Activated T-cell treated with anti-CD3 and anti-CD28 coated beads for 4 hours (primary cell): ENCODE measurements around the gene CARMIL1.

Experiments
- DNase-seq: peaks from one replicate; pipeline ENCODE4 v3.0.0-alpha.2; 2020

Gene CARMIL1

DNA sequence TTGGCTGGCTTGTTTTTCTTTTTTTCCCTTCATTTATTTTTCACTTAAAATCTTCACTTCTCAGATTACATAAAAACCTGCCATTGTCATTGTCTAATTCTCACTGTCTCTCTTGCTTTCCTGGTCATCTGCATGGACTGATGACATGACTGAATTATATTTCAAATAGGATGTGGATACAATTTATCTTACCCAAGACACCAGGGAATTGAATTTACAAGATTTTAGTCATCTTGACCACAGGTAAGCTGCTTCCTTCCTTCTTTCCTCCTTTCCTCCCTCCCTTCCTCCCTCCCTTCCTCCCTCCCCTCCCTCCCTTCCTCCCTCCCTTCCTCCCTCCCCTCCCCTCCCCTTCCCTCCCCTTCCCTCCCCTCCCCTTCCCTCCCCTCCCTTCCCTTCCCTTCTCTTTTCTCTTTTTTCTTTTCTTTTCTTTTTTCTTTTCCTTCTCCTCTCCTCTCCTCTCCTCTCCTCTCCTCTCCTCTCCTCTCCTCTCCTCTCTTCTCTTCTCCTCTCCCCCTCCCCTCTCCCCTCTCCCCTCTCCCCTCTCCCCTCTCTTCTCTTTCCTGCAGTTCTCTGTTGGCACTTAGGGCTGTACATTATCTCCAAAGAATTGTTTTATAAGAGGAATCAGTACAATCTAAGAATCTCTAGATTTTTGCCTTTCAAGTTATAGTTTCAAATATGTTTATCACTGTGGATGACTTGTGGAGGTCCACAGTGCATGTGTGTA is 171.5 kb downstream of the CARMIL1 start:
- no peak for DNase-seq

DNA sequence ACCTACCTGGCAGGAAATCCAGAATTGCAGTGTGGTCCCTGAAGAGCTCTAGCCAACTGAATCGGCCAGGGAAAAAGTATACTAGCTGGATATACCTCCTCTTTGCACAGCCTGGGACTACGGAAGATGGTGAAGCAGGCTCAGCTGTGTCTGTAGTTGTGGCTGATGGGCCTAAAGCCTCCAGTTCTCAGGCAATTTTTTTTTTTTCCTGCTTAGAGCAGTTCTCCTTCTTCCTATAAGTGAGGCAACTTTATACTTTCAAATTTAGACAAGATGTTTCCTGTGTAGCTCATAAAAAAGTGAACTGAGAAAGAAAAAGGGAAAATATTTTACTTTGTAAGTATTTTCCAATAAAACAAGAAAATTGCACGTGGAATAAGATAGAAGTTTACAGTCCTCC is 172.9 kb downstream of the CARMIL1 start:
- DNase-seq, result no peak

DNA sequence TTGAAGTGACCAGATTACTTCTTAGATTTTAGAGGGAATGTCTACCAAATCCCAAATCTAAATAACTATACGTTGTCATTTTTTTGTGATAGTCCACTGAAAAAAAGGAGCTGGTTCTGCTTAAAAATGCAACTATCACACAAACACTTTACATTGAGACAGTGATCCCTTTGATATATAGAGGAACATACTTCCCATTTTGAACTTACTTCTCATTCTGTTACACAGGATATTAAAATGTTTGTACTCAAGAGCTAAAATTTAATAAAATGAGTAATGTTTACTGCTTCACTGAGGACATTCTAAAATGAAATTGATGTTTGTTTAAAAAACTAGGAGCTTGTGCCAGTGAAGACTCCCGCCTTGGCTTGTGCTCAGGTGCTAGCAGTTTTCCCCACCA is 174.1 kb downstream of the CARMIL1 start:
- no peak for DNase-seq

DNA sequence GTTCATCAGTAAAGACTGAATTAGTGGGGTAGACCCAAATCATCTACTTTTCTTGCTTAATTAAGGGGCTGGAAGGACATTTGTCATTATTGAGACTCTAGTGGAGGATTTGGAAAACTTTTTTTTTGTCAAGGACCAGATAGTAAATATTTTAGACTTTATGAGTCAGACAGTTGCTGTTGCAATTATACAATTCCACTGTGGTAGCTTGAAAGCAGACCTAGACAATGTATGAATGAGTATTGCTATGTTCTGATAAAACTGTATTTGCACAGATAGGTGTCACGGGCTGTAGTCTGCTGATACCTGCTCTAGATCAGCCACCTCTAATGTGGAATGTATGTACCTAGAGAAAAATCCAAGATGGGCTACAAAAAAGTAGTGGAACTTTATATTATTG is 175.0 kb downstream of the CARMIL1 start:
- DNase-seq, result no peak

DNA sequence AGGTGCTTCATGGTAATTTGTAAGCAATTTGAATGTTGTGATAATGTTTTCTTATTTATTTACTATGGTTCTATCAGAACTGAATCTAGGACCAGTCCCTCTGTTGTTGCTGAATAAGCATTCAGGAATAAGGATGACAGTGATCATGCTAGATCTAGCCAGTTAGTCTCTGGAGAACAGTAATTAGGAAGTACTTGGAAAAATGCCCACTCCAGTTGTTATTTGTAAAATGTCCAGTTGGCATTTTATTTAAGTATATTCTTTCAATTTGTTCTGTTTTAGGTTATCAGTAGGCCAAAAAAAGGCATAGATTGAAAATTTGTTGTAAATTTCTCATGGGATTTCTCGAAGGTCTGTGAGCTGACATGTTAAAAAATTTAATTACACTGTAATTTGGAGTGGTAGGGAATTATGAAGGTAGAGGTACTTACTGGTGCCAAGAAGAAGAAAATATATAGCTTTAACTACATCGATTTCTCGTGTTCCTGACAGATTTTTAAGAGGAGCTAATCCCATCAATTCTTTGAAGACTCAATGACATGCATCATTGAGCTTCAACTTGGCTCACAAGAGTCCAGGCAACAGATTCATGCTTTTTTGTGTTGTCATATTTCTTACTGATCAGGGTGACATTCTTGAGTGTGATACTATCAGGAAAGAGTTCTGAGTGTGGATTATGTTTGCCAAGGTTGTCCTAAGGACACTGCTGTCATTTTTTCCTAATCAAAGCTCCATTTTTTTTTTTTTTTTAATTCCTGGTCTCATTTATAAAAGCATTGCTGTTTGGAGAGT is 177.3 kb downstream of the CARMIL1 start:
- no peak for DNase-seq

DNA sequence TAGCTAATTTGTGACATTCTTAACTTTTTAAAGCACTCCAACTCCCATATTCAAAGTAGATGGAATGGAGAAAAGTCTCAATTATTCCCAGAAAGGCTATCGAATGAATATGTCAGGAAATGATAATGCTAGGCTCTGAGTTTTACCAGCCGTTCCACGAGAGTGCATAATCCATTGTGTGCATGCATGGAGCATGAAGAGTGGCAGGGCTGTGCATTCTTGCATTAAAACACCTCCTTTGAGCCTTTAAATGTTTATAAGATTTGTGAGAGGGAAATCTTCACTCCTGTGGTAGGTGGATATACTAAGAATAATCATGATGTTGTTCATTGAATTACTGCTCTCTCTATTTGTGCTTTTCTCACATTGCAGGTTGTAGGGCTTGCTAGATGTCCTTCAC is 178.3 kb downstream of the CARMIL1 start:
- DNase-seq, result no peak

DNA sequence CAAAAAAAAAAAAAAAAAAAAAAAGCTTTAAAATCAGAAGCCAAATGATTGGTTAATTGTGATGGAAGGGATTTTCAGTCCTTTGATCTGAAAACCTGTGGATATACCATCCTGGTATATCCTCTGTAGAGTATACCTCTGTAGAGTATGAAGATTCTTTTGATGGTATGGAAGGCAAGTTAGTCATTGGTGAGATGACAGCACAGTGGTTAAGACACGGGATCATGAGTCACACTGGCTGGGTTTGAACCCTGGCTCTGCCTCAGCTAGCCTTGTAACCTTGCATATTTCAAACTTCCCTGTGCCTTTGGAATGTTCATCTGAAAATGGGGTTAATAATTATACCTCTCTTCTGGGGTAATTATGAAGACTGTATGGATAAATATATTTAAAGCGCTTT is 179.3 kb downstream of the CARMIL1 start:
- no peak for DNase-seq

DNA sequence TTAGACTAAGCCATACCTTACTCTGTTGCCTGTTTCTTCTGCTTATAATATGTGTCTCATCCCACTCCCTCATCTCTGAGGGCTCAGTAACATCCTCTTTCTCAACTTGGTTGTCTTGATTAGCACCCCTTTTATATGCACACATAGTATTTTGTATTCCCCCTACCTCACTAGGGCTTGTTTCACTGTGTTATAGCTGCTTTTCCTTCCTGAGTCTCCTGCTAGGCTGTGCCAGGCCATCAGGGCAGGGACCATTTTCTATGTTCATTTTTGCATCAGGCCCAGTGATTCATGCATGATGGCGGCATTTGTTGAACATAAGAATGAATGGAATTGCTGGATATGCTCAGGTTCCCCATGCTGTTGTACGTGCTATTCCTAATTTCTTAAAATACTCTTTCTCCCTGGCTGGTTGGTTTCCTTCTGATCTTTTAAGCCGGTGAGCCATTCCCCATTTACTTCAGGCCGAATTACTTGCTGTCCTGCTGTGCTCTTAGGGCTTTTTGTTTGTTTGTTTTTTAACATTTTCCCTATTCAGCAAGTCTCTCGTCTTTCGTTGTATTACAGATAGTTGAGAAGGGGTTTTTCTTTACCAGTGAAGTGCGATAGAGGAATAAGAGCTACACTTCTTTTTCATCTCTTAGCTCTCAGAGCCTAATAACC is 183.2 kb downstream of the CARMIL1 start:
- DNase-seq, result no peak

DNA sequence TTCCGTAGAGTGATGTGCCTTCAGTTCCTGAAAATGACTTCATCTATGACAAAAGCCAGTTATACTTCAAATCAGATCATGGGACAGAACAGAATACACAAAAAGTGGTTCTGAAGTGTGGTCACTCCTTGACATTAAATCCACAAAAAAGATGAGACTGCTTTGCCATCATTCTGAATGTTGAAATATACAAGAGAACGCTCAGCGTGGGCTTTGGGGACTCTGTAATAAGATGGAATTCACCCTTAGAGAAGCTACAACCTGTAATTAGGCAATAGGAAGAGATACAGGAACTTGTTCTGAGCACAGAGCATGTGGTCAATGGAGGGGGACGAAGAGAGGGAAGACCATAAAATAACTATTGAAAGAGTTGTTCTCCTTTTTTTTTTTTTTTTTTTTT is 184.3 kb downstream of the CARMIL1 start:
- no peak for DNase-seq

DNA sequence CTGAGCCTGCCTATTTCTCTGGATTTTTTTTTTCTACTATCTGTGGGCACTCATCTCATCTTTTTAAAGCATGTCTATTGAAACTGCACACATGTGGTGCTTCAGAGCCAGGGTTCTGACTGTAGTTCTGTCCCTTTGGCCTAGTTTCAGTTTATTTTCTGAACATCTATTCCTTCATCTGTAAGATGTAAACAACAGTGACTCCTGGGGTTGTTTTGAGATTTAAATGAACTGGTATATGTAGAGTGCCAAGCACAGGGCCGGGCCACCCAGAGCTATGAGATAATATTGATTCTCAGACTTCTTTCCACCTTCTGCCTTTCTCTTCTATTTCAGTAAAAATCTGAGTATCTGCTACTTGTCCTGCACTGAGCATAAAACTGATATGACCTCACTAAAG is 185.1 kb downstream of the CARMIL1 start:
- DNase-seq, result no peak

DNA sequence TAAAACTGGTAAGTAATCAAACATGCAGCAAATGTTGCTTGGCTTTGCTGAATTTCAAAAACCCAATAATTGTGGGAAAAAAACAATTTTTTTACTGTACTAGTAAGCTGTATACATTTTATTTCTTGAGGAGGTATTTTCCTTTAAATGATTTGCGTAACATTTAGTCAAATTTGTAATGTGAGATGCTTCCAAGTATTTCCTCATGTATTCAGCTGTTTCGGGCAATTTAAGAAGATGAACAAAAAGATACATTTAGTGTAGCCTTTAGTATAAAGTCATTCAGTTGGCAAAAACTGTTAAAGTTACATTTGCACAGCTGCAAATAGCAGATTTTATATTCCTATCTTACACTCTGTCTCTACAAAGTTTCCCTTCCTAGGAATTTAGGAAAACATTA is 186.8 kb downstream of the CARMIL1 start:
- DNase-seq, result no peak

DNA sequence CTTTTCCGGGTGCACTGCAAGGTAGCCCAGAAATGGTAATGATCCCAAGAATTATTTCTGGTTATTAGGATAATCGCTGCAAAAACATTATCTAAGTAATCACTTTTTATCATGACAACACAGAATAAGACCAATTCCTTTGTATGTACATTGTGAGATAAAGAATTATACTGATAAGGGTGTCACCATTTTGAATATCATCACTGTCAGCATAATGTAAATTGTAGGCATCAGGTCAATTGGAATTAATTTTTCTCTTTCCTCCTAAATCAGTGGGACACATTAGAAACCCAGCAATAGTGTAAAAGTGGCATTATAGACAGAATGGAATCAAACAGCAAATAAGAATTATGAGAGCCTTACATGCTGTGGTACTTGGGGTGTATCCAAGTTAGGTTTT is 189.7 kb downstream of the CARMIL1 start:
- DNase-seq, result no peak

DNA sequence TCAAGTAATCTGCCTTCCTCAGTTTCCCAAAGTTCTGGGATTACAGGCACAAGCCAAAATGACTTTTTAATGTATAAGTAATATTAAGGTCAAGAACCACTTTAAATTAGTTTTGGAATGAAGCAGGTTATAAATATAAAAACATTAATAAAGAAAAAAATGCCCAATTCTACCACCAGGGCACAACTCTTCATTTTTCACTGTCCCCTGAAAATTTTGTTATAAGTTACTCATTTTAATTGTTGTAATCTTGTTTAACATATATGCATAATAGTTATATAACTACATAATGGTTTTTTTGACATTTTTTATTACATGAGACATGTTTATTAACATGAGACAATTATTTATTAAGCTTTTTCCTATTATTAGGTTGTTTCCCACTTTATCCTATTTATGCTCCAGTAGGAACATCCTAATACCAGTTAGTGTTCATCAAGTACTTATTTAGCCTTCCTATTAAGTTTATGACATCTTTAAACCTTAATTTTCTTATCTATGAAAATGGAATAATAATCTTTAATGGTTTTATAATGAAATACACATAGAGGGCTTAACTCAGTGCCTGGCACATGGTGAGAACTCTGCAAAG is 190.7 kb downstream of the CARMIL1 start:
- DNase-seq, result no peak

DNA sequence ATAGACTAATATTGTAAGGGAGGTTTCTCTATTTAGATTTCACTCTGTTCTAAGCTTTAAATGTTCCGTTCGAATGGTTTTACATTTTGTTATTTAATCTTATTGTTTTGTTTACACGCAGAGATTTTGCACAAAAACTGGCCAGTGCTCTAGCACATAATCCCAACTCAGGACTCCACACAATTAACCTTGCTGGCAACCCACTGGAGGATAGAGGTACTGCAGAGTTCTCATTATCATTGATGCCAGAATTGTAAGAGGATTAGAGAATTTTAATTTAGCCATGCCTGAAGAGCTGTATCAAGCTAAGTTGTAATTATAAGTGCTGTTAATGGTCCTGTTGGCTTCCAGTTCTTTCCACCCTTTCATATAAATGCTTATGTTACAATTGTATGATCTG is 193.1 kb downstream of the CARMIL1 start:
- DNase-seq, result no peak

DNA sequence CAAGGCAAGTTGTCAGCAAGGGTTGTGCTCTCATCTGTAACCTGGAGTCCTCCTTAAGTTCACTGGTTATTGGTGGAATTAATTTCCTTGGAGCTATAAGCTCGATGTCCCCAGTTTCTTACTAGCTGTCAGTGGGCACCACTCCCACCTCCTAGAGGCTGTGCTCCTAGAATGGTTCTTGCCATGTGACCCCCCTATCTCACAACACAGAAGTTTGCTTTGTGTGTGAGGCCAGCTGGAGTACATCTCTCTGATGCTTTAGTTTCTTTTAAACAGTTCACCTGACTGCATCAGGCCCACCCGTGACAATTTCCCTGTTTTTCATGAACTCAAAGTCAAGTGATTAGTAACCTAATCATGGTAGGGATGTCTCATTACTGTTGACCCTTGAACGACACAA is 193.7 kb downstream of the CARMIL1 start:
- no peak for DNase-seq

DNA sequence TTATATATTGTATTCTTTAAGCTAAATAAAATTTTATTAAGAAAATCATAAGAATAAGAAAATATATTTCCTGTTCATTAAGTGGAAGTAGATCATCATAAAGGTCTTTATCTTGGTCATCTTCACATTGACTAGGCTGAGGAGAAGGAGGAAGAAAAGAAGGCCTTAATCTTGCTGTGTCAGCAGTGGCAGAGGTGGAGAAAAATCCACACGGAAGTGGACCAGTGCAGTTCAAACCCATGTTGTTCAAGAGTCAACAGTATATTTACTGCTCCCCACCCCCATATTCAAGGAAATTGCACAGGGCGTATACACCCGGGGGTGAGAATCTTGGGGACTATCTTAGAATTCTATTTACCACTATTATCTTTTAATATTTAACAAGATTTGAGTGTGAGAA is 194.3 kb downstream of the CARMIL1 start:
- DNase-seq, result no peak

DNA sequence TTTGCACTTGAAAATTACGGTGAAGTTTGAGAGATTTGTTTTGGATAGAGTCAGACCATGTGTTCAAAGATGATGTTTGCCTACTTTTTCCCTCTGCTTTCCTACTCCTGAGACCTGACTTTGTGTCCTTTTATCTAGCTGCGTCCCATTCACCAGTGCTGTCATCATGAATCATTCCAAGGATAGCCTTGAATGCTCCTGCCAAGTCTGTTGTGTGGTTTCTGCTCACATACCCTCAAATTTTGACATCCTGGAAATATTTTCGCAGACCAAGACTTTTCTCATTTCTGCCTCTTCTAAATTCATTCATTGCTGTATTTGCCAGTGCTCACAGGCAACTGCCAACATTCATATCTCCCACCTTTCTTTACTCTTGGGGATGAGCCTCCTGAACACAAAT is 197.0 kb downstream of the CARMIL1 start:
- DNase-seq, result no peak

DNA sequence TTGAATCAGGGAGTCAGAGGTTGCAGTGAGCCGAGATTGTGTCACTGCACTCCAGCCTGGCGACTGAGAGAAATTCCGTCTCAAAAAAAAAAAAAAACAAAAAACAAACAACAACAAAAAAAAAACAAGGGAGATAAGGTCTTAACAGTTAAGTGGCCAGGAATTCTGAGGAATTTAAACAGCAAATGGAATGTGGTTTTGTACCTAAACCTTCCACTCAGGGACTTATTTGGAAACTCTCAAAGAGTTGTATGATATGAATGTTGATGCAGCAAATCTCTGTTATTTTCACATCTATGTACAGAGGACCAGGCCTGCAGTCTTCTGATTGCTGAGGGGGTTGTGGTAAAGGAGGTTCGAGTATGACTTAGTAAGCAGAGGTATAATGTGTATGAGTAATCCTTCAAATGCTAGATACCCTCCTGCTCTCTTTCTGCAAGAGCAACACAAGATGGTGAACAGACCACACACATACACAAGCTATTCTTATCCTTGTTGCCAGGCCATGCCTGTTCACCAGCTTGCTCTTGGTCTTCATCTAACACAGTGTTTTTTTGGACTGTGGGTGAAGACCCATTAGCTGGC is 197.9 kb downstream of the CARMIL1 start:
- no peak for DNase-seq

DNA sequence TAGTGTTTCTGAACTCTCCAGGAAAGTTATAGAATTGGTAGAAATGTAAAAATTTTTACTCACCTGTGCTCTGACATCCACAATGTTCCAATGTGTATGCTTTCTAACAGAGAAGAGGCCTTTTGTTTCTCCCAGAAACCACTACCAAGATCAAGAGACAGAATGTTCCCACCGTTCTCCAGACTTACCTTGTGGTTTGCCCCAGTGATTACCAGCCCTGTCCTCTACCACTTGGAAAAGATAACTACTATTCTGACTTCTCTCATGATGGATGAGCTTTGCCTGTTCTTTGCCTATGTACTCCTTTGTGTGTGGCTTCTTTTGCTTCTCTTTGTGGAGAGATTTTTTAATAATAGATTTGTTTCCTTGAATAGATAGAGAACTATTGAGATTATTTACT is 199.8 kb downstream of the CARMIL1 start:
- DNase-seq, result no peak

DNA sequence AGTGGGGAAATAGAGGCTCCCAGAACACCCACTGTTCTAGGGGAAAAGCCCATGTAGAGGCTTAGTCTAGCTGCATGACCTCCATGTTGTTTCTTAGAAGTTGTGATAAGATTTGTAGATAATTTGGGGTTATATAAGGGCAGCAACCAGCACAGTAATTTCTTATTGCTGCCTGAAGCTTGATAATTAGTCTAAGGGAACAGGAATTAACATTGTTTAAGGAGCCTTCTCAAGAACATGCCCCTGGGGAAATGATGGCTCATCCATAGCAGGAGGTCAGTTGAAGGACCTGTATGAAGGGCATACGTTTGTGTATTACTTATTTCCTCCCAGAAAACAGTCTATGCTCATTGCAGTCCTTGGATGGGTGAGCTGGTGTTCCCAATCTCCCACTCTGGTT is 202.1 kb downstream of the CARMIL1 start:
- no peak for DNase-seq

DNA sequence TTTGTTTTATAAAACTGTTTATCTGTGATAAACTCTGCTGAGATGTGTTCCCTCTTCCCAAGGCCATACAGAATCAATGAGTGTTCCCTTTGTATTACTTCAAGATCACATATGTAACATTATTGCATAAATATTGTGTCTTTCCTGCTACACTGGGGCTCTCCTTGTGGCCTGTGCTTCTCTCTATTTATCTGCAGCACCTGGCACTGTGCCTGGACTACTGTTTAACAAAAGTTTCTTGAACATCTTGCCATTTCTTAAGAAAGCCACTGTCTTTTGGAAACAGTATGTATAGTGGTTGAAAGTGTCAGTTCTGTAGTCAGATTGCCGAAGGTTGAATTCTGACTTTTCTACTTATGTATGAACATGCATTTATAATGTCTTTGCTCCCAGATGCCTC is 203.8 kb downstream of the CARMIL1 start:
- DNase-seq, result no peak

DNA sequence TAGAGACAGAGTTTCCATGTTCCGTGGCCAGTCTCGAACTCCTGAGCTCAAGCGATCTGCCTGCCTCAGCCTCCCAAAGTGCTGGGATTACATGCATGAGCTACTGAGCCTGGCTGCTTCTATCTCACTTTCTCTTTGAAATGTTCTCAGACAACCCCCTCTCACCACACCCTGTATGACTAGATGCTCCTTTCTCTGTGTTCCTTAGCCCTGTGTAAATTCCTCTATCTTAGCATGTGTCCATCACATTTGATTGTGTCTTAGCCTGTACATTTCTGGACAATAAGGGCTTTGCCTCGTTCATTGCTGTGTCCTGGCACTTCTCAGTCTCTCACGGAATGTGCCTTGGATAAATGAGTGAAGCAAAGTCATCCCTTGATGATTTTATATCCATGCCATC is 204.8 kb downstream of the CARMIL1 start:
- DNase-seq, result no peak

DNA sequence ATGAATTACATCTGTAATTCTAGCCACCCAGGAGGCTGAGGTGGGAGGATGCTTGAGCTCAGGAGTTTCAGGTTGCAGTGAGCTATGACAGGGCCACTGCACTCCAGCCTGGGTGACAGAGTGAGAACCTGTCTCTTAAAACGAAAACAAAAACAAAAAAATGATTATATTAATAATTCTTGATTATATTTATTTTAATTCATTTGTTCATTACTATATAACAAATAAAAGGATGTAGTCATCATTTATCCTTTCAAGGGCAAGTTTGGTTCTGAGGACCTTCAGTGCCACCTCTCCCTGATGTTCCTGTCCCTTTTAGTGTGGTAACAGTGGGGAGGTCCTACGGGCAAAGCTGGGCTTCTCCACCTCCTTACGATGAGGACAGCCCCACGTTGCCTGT is 205.7 kb downstream of the CARMIL1 start:
- no peak for DNase-seq
